Uterus (tissue), 4 donors: ENCODE measurements around the gene HSD3B7. TPM values are rescaled to one million over a fixed set of nuclear protein-coding genes. Genes with fewer than 3 reads are reported as not detected.

Source experiments
- DNase-seq, 2 donors: peaks; one replicate each; pipeline ENCODE4 v3.0.0-alpha.2; 2019 to 2020
- H3K27ac ChIP-seq, 2 donors: fragments of 200-600 bp; sonication (generic); 1 replicate in 1 of 2; 2 replicates in 1 of 2; pipeline ENCODE4 v1.5.1; 2016 to 2018
- H3K27me3 ChIP-seq, 2 donors: fragments of 200-600 bp; sonication (generic); one replicate each; pipeline ENCODE4 v1.5.1; 2018 to 2019; ENCODE audit warnings: control low read depth in 1 of 2
- H3K36me3 ChIP-seq, 2 donors: fragments of 200-600 bp; sonication (generic); one replicate each; pipeline ENCODE4 v1.5.1; 2019; ENCODE audit warnings: control low read depth in 1 of 2
- H3K4me1 ChIP-seq, 2 donors: fragments of 200-600 bp; sonication (generic); one replicate each; pipeline ENCODE4 v1.5.1; 2018 to 2019; ENCODE audit warnings: control low read depth in 1 of 2
- H3K4me3 ChIP-seq, 2 donors: fragments of 200-600 bp; sonication (generic); 1 replicate in 1 of 2; 2 replicates in 1 of 2; pipeline ENCODE4 v1.5.1; 2018 to 2019; ENCODE audit warnings: mild to moderate bottlenecking in 1 of 2
- H3K9me3 ChIP-seq, 2 donors: fragments of 200-600 bp; sonication (generic); one replicate each; pipeline ENCODE4 v1.5.1; 2019; ENCODE audit warnings: control low read depth in 1 of 2
- CTCF ChIP-seq, 4 experiments: fragments of 200-600 bp in 2 of 4; fragments of 450-650 bp in 2 of 4; sonication (generic) in 2 of 4; IDR thresholded peaks; one replicate each; pipeline ENCODE4 v1.5.1; 2016 to 2019; ENCODE audit warnings: antibody characterized with exemption in 4 of 4, mild to moderate bottlenecking in 2 of 4, moderate library complexity in 1 of 4
- POLR2A ChIP-seq, 2 donors: fragments of 450-650 bp; IDR thresholded peaks; one replicate each; pipeline ENCODE4 v1.6.1; 2016; ENCODE audit warnings: antibody characterized with exemption in 2 of 2, mild to moderate bottlenecking in 1 of 2, moderate library complexity in 1 of 2
- intact Hi-C: fragments of 100-400 bp; cut with DNase I; formaldehyde crosslinking; loops from one replicate; pipeline ENCODE4 v1.15.1; 2023; ENCODE audit warnings: low total_unique reads
- total RNA-seq, 4 donors: library from RNA; depleted of rRNA in 3 of 4; stranded (reverse); fragments of >200 nt in 3 of 4; gene quantifications; one replicate each; pipeline versions ENCODE4 v1.1.0 to v1.2.4, GENCODE V29; 2014 to 2023
- donor health status: DM: yes; HTN: yes; CAD: no.

HSD3B7 gene
- total RNA-seq, 4 donors from 2014 or later = 7.2 to 18.0 (median 11.3) TPM

GRCh38 chr16:31004658-31005057, 19.7 kb downstream of the HSD3B7 start:
- no peak overlapping the region for H3K27ac ChIP-seq
- no peak overlapping the region for H3K4me3 ChIP-seq
- peaks cover 0 to under 1% of the 10 kb centered on the region in 2 donors for H3K27me3 ChIP-seq
- no peaks in the 10 kb centered on the region for H3K4me1 ChIP-seq
- TF ChIP-seq CTCF (IDR thresholded peaks at IDR 0.05) (no peak), POLR2A (IDR thresholded peaks at IDR 0.05) (no peak)
- intact Hi-C loops = no loop called here
- no peak for DNase-seq
- no peaks in the 10 kb centered on the region for H3K36me3 ChIP-seq
- no peaks in the 10 kb centered on the region for H3K9me3 ChIP-seq

- DNase-seq = no peak
- Histone ChIP-seq H3K4me1 (no peaks in the 10 kb centered on the region), H3K4me3 (no peak overlapping the region), H3K27me3 (peaks cover 0 to 6% of the 10 kb centered on the region in 2 donors), H3K36me3 (no peaks in the 10 kb centered on the region), H3K27ac (no peak overlapping the region), H3K9me3 (no peaks in the 10 kb centered on the region)
- TF ChIP-seq CTCF (IDR thresholded peaks at IDR 0.05) = no peak
- no peak for TF ChIP-seq POLR2A (IDR thresholded peaks at IDR 0.05)
- intact Hi-C loops = no loop called here
These were observed 20.5 kb downstream of the HSD3B7 start for GRCh38 chr16:31005350-31006085.

- no peak overlapping the region for H3K27ac ChIP-seq
- no peaks in the 10 kb centered on the region for H3K36me3 ChIP-seq
- DNase-seq = no peak
- H3K4me3 ChIP-seq = no peak overlapping the region
- intact Hi-C loops = no loop called here
- H3K9me3 ChIP-seq = no peaks in the 10 kb centered on the region
- peaks cover 0 to 6% of the 10 kb centered on the region in 2 donors for H3K27me3 ChIP-seq
- no peaks in the 10 kb centered on the region for H3K4me1 ChIP-seq
- TF ChIP-seq CTCF (IDR thresholded peaks at IDR 0.05) (no peak), POLR2A (IDR thresholded peaks at IDR 0.05) (no peak)
These were observed 21.0 kb downstream of the HSD3B7 start for GRCh38 chr16:31006086-31006385.

- peaks cover 0 to 6% of the 10 kb centered on the region in 2 donors for H3K27me3 ChIP-seq
- TF ChIP-seq POLR2A (IDR thresholded peaks at IDR 0.05) (no peak), CTCF (IDR thresholded peaks at IDR 0.05) (no peak)
- intact Hi-C loops = no loop called here
These were observed 21.6 kb downstream of the HSD3B7 start for GRCh38 chr16:31006589-31006988.

GRCh38 chr16:31007684-31008083, 22.7 kb downstream of the HSD3B7 start:
- Histone ChIP-seq H3K27me3 (peaks cover 0 to 6% of the 10 kb centered on the region in 2 donors), H3K36me3 (no peaks in the 10 kb centered on the region), H3K4me1 (no peaks in the 10 kb centered on the region), H3K27ac (no peak overlapping the region), H3K4me3 (no peak overlapping the region), H3K9me3 (no peaks in the 10 kb centered on the region)
- intact Hi-C loops = no loop called here
- TF ChIP-seq CTCF (IDR thresholded peaks at IDR 0.05) = no peak
- TF ChIP-seq POLR2A (IDR thresholded peaks at IDR 0.05) = no peak
- DNase-seq = no peak

More at GRCh38 chr16:31006589-31006988, 21.6 kb downstream of the HSD3B7 start:
- H3K27ac ChIP-seq = no peak overlapping the region
- DNase-seq = no peak
- H3K9me3 ChIP-seq = no peaks in the 10 kb centered on the region
- no peaks in the 10 kb centered on the region for H3K4me1 ChIP-seq
- H3K36me3 ChIP-seq = no peaks in the 10 kb centered on the region
- no peak overlapping the region for H3K4me3 ChIP-seq
